Fibroblast of pulmonary artery (primary cell): ENCODE results near the gene CADM3.

Experiments used
- DNase-seq: peaks from one replicate; pipeline ENCODE4 v3.0.0-alpha.2; 2010; ENCODE audit warnings: low read depth
- H3K4me3 ChIP-seq: replicated peaks from 2 replicates; pipeline ENCODE4 v1.5.1; 2011; ENCODE audit warnings: low read depth, mild to moderate bottlenecking, control low read depth, low read length, moderate library complexity
- CTCF ChIP-seq: IDR thresholded peaks from 2 replicates; pipeline ENCODE4 v1.5.1; 2011; ENCODE audit warnings: mild to moderate bottlenecking, control low read depth, low read length, inconsistent platforms; ENCODE audit errors: missing control alignments

Gene CADM3

GRCh38 chr1:159173320-159173719 lies 1.9 kb downstream of the CADM3 start:
- TF ChIP-seq CTCF, result no peak
- peak overlapping the region; percentile 60 for H3K4me3 ChIP-seq
- no peak for DNase-seq

- TF ChIP-seq CTCF, result no peak
- no peak for DNase-seq
Observed at GRCh38 chr1:159175571-159175970, 4.2 kb downstream of the CADM3 start.

GRCh38 chr1:159177272-159177907 lies 6.0 kb downstream of the CADM3 start:
- TF ChIP-seq CTCF, result no peak
- peak; percentile 83 for DNase-seq
- H3K4me3 ChIP-seq, result no peak overlapping the region

More at GRCh38 chr1:159175571-159175970, 4.2 kb downstream of the CADM3 start:
- H3K4me3 ChIP-seq, result no peak overlapping the region

GRCh38 chr1:159179906-159180305 lies 8.5 kb downstream of the CADM3 start:
- H3K4me3 ChIP-seq, result no peak overlapping the region
- no peak for DNase-seq
- no peak for TF ChIP-seq CTCF

GRCh38 chr1:159180516-159180915 lies 9.1 kb downstream of the CADM3 start:
- no peak for DNase-seq
- no peak for TF ChIP-seq CTCF
- H3K4me3 ChIP-seq, result no peak overlapping the region

GRCh38 chr1:159181328-159182024 lies 10.1 kb downstream of the CADM3 start:
- no peak for DNase-seq
- no peak overlapping the region for H3K4me3 ChIP-seq
- no peak for TF ChIP-seq CTCF

GRCh38 chr1:159184201-159184600 lies 12.8 kb downstream of the CADM3 start:
- TF ChIP-seq CTCF, result no peak
- no peak overlapping the region for H3K4me3 ChIP-seq
- no peak for DNase-seq
